Natural killer cell (primary cell): ENCODE results near the gene TRMT10C. TPM values are rescaled to one million over a fixed set of nuclear protein-coding genes. Genes with fewer than 3 reads are reported as not detected.

ENCODE experiments used
- ATAC-seq, 3 donors: fragments of 150-1000 bp in 2 of 3; fragments of 200-7000 bp in 1 of 3; cut with Tn5 transposase; 1 replicate in 1 of 3; 2 replicates in 2 of 3; pipeline ENCODE4 v1.10.0; 2021; ENCODE audit warnings: mild to moderate bottlenecking in 2 of 3, moderate library complexity in 2 of 3
- DNase-seq, 2 donors: peaks; one replicate each; pipeline versions ENCODE4 v3.0.0 to v3.0.0-alpha.2; 2013 to 2021; ENCODE audit warnings: mixed read lengths in 1 of 2
- H3K27ac ChIP-seq: one replicate; pipeline ENCODE4 v1.5.1; 2013; ENCODE audit warnings: mild to moderate bottlenecking, low read length
- H3K27me3 ChIP-seq: one replicate; pipeline ENCODE4 v1.6.1; 2013; ENCODE audit warnings: low read length; ENCODE audit not compliant: control insufficient read depth, insufficient read depth
- H3K36me3 ChIP-seq: one replicate; pipeline ENCODE4 v1.6.1; 2013; ENCODE audit warnings: low read length; ENCODE audit not compliant: control insufficient read depth, insufficient read depth
- H3K4me1 ChIP-seq: one replicate; pipeline ENCODE4 v1.6.1; 2013; ENCODE audit warnings: low read length; ENCODE audit not compliant: control insufficient read depth, insufficient read depth
- H3K4me3 ChIP-seq: one replicate; pipeline ENCODE4 v1.5.1; 2013; ENCODE audit warnings: low read length
- H3K9me3 ChIP-seq: one replicate; pipeline ENCODE4 v1.6.1; 2013; ENCODE audit warnings: low read length; ENCODE audit not compliant: control insufficient read depth, insufficient read depth
- H3K27ac Mint-ChIP-seq, 2 donors: one replicate each; pipeline ENCODE4 v1.8.0; 2022; ENCODE audit warnings: mild to moderate bottlenecking in 2 of 2, mixed read lengths in 2 of 2, moderate library complexity in 1 of 2
- H3K27me3 Mint-ChIP-seq, 2 donors: one replicate each; pipeline ENCODE4 v1.8.0; 2022; ENCODE audit warnings: low read depth in 2 of 2, mixed read lengths in 2 of 2
- H3K36me3 Mint-ChIP-seq: one replicate; pipeline ENCODE4 v1.8.0; 2022; ENCODE audit warnings: mixed read lengths
- H3K4me1 Mint-ChIP-seq, 2 donors: one replicate each; pipeline ENCODE4 v1.8.0; 2022; ENCODE audit warnings: mixed read lengths in 2 of 2
- H3K4me3 Mint-ChIP-seq: one replicate; pipeline ENCODE4 v1.8.0; 2022; ENCODE audit warnings: mild to moderate bottlenecking, moderate library complexity, mixed read lengths
- H3K9me3 Mint-ChIP-seq, 2 donors: one replicate each; pipeline ENCODE4 v1.8.0; 2022; ENCODE audit warnings: mixed read lengths in 2 of 2
- CTCF ChIP-seq: fragments of 200-600 bp; IDR thresholded peaks from one replicate; pipeline ENCODE4 v1.8.0; 2022; ENCODE audit warnings: antibody characterized with exemption
- WGBS: methylation state at CpG from one replicate; pipeline ENCODE4 v1.1.7; 2013; ENCODE audit warnings: missing lambda C conversion rate; ENCODE audit not compliant: insufficient coverage; 5-methylcytosine and 5-hydroxymethylcytosine counted together
- intact Hi-C: fragments of 100-400 bp; cut with micrococcal nuclease; formaldehyde crosslinking; loops from one replicate; pipeline ENCODE4 v1.14.2; 2022
- total RNA-seq, 4 donors: library from RNA; stranded (reverse); fragments of 120-200 nt in 1 of 4; gene quantifications; one replicate each; pipeline versions ENCODE4 v1.2.3 to v1.2.4, GENCODE V29; 2013 to 2022

The TRMT10C gene
- total RNA-seq, 3 donors from 2014 or later (not counting 1 experiment from before 2014, with no cell fraction given), result 18.4 to 19.1 (median 19.0) TPM

DNA sequence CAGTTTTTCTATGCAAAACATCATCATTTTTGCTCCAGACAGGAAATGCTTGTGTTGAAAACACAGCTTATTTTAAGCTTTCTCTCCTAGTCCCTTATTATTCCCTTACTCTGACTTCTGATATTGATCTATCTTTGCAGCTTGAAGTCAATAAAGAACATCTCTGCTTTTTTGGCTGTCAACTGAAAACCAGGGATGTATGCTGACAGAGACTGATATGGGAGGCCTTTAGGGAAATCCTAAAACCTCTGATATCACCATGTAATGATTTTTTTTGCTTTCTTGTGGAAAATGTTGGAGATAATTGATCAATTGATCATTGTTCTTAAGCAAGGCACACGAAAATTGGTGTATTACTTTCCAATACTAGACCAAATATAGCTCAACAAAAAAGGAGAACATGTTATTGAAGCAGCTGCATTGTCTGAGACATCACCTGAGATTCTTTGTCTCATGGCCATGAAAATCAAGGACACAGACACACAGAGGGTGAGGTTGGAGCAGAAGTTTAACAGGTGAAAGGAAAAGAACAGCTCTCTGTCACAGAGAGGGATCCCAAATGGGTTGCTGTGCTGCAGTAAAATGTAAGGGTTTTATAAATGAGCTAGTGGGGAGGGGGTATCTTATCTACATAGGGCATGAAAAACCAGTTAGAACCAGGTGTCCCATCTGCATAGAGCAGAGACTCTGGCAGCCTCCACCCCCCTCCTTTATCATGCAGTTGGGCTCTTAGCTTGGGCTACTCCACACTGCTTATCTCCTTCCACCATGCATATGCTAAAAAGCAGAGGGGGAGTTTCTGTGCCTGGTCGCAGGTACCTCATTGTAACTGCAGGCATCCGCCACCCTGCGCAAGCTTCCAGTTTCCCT is 31.6 kb upstream of the TRMT10C start:
- H3K27me3 ChIP-seq, result no peaks in the 10 kb centered on the region
- Mint-ChIP-seq H3K4me3 (no peak overlapping the region), H3K9me3 (no peaks in the 10 kb centered on the region), H3K36me3 (no peaks in the 10 kb centered on the region), H3K27ac (no peak overlapping the region), H3K27me3 (peaks cover 6 to 11% of the 10 kb centered on the region in 2 donors), H3K4me1 (no peaks in the 10 kb centered on the region)
- no peak for DNase-seq
- intact Hi-C loops, result no loop called here
- no peaks in the 10 kb centered on the region for H3K4me1 ChIP-seq
- TF ChIP-seq CTCF, result no peak
- no peak for ATAC-seq
- no peaks in the 10 kb centered on the region for H3K36me3 ChIP-seq
- 90% methylated on average over 3 of the region's 4 CpGs for WGBS
- H3K4me3 ChIP-seq, result no peak overlapping the region
- H3K27ac ChIP-seq, result no peak overlapping the region
- no peaks in the 10 kb centered on the region for H3K9me3 ChIP-seq

- DNase-seq (peak in 1 of 2 donors; percentile 38), ATAC-seq (no peak)
- intact Hi-C loops, result no loop called here
- Mint-ChIP-seq H3K4me1 (no peaks in the 10 kb centered on the region), H3K9me3 (no peaks in the 10 kb centered on the region), H3K36me3 (no peaks in the 10 kb centered on the region), H3K4me3 (no peak overlapping the region), H3K27ac (no peak overlapping the region), H3K27me3 (peaks cover 6 to 11% of the 10 kb centered on the region in 2 donors)
- Histone ChIP-seq H3K36me3 (no peaks in the 10 kb centered on the region), H3K9me3 (no peaks in the 10 kb centered on the region), H3K4me3 (no peak overlapping the region), H3K4me1 (no peaks in the 10 kb centered on the region), H3K27ac (no peak overlapping the region), H3K27me3 (no peaks in the 10 kb centered on the region)
- no CpG with 5 or more reads among the region's 2 CpGs for WGBS
- TF ChIP-seq CTCF, result no peak
Measured at GRCh38 chr3:101530686-101531047, 31.0 kb upstream of the TRMT10C start.

DNA sequence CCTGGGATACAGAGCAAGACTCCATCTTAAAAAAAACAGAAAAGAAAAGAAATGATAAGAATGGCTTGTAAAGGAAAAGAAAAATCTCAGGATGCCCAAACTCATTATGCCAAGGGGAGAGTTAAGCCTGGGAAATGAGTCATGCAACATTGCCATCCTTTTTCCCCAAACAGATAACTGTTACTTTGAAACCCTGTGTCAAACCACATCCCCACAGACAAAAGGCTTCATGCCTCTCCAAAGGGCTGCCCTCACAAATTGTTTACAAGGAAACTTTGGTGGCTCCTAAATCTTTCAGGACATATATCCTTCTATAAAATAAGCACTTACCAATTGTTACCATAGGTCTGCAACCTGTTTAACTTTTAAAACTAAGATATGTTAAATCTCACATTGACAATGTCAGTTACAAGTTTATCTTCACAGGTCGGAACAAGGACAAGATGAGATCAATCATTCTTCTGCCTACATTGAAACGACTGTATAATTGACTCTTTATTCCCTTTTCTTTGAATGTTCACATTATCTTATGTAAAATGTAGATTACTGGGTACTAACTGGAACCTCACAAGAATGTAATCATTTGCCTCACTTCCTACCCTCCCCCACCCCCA is 30.1 kb upstream of the TRMT10C start:
- ATAC-seq (no peak), DNase-seq (peak in 1 of 2 donors; percentile 34)
- no peak for TF ChIP-seq CTCF
- Mint-ChIP-seq H3K9me3 (no peaks in the 10 kb centered on the region), H3K27me3 (peaks cover 6 to 11% of the 10 kb centered on the region in 2 donors), H3K36me3 (no peaks in the 10 kb centered on the region), H3K4me3 (no peak overlapping the region), H3K27ac (no peak overlapping the region), H3K4me1 (no peaks in the 10 kb centered on the region)
- Histone ChIP-seq H3K9me3 (no peaks in the 10 kb centered on the region), H3K27me3 (no peaks in the 10 kb centered on the region), H3K27ac (no peak overlapping the region), H3K36me3 (no peaks in the 10 kb centered on the region), H3K4me1 (no peaks in the 10 kb centered on the region), H3K4me3 (no peak overlapping the region)
- intact Hi-C loops, result no loop called here
- WGBS, result 63% methylated on average over 1 of the region's 2 CpGs
